Measurements from ENCODE around the gene BORCS6. TPM values are rescaled to one million over a fixed set of nuclear protein-coding genes. Genes with fewer than 3 reads are reported as not detected.
A peak's percentile ranks its signal among the peaks of the same experiment; 100 is the strongest.

BORCS6 gene
- total and polyA plus RNA-seq, 2 of the 13 experiments (the other 11 are each of a cell fraction or from before 2014, with no cell fraction given): 2.0 to 5.1 TPM

GRCh38 chr17:8209907-8210760 lies 20.2 kb upstream of the BORCS6 start, which contains the start of gene AURKB (continued):
- no peak for TF ChIP-seq ZNF280B (CRISPR knock-in tag; IDR thresholded peaks at IDR 0.05; ENCODE audit: borderline replicate concordance)
- no peak for TF ChIP-seq ZNF335 (CRISPR knock-in tag; IDR thresholded peaks at IDR 0.05)
- peak; percentile 67 for TF ChIP-seq PHF8 (CRISPR knock-in tag; IDR thresholded peaks at IDR 0.05)
- TF ChIP-seq ZFY (CRISPR knock-in tag; IDR thresholded peaks at IDR 0.05): peak; percentile 88
- peak; percentile 51; the same call in 1 of the 2 replicates for TF ChIP-seq GFI1 (CRISPR knock-in tag; IDR thresholded peaks at IDR 0.05; ENCODE audit: borderline replicate concordance)
- no peak for TF ChIP-seq ZNF530 (CRISPR knock-in tag; IDR thresholded peaks at IDR 0.05; ENCODE audit: low read depth)
- TF ChIP-seq RAD21 (CRISPR knock-in tag; IDR thresholded peaks at IDR 0.05): no peak
- no peak for TF ChIP-seq ZNF75D (CRISPR knock-in tag; IDR thresholded peaks at IDR 0.05; ENCODE audit: borderline replicate concordance)
- peak; percentile 78 for TF ChIP-seq SP4 (CRISPR knock-in tag; IDR thresholded peaks at IDR 0.05)
- no peak for TF ChIP-seq HOXA7 (CRISPR knock-in tag; IDR thresholded peaks at IDR 0.05)
- peak; percentile 67; the same call in 1 of the 2 replicates for TF ChIP-seq HIVEP1 (CRISPR knock-in tag; IDR thresholded peaks at IDR 0.05)
- 0 out of 2 replicates have a peak, but pooled peaks have one; percentile 52 for TF ChIP-seq ZNF251 (CRISPR knock-in tag; IDR thresholded peaks at IDR 0.05)
- peak; percentile 87 for TF ChIP-seq SALL1 (CRISPR knock-in tag; IDR thresholded peaks at IDR 0.05)
- 0 out of 2 replicates have a peak, but pooled peaks have one; percentile 10 for TF ChIP-seq ZNF232 (CRISPR knock-in tag; IDR thresholded peaks at IDR 0.05; ENCODE audit: borderline replicate concordance)
- no peak for TF ChIP-seq NFE2L2 (IDR thresholded peaks at IDR 0.05; ENCODE audit: low read length)
- no peak for TF ChIP-seq GZF1 (CRISPR knock-in tag; IDR thresholded peaks at IDR 0.05)
- TF ChIP-seq SYNCRIP (IDR thresholded peaks at IDR 0.05; ENCODE audit: insufficient read depth, low read depth, low read length): no peak
- TF ChIP-seq POLR2G (IDR thresholded peaks at IDR 0.05; ENCODE audit: low read depth, low read length): peak; percentile 89
- TF ChIP-seq THAP7 (CRISPR knock-in tag; IDR thresholded peaks at IDR 0.05): 0 out of 2 replicates have a peak, but pooled peaks have one; percentile 40
- TF ChIP-seq ZNF18 (CRISPR knock-in tag; IDR thresholded peaks at IDR 0.05; ENCODE audit: insufficient replicate concordance): no peak
- TF ChIP-seq MED1 (CRISPR knock-in tag; IDR thresholded peaks at IDR 0.05): peak; percentile 57; the same call in 1 of the 2 replicates
- TF ChIP-seq ZNF24 (IDR thresholded peaks at IDR 0.05): no peak
- no peak for TF ChIP-seq FOSL1 (CRISPR knock-in tag; IDR thresholded peaks at IDR 0.05; ENCODE audit: borderline replicate concordance)
- TF ChIP-seq ZNF225 (CRISPR knock-in tag; IDR thresholded peaks at IDR 0.05): no peak
- no peak for TF ChIP-seq SP140L (CRISPR knock-in tag; IDR thresholded peaks at IDR 0.05; ENCODE audit: borderline replicate concordance)
- no peak for TF ChIP-seq ZBTB42 (CRISPR knock-in tag; IDR thresholded peaks at IDR 0.05)

All from HepG2 (cell line).